ENCODE measurements around the gene ZSCAN10.

GRCh38 chr16:3066440-3066748 lies 32.7 kb downstream of the ZSCAN10 start:
- TF ChIP-seq, protein P1, sequence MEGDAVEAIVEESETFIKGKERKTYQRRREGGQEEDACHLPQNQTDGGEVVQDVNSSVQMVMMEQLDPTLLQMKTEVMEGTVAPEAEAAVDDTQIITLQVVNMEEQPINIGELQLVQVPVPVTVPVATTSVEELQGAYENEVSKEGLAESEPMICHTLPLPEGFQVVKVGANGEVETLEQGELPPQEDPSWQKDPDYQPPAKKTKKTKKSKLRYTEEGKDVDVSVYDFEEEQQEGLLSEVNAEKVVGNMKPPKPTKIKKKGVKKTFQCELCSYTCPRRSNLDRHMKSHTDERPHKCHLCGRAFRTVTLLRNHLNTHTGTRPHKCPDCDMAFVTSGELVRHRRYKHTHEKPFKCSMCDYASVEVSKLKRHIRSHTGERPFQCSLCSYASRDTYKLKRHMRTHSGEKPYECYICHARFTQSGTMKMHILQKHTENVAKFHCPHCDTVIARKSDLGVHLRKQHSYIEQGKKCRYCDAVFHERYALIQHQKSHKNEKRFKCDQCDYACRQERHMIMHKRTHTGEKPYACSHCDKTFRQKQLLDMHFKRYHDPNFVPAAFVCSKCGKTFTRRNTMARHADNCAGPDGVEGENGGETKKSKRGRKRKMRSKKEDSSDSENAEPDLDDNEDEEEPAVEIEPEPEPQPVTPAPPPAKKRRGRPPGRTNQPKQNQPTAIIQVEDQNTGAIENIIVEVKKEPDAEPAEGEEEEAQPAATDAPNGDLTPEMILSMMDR (conservative IDR thresholded peaks at IDR 0.05; ENCODE audit: low read depth, low read length), result no peak
- TF ChIP-seq EZH2phosphoT487 (IDR thresholded peaks at IDR 0.05; ENCODE audit: borderline replicate concordance, low read length), result no peak

Measured in PC-3 (cell line).